ENCODE measurements around the gene FRMPD1. TPM values are rescaled to one million over a fixed set of nuclear protein-coding genes. Genes with fewer than 3 reads are reported as not detected.

FRMPD1 gene
- total RNA-seq, 1 donor = not detected

DNA sequence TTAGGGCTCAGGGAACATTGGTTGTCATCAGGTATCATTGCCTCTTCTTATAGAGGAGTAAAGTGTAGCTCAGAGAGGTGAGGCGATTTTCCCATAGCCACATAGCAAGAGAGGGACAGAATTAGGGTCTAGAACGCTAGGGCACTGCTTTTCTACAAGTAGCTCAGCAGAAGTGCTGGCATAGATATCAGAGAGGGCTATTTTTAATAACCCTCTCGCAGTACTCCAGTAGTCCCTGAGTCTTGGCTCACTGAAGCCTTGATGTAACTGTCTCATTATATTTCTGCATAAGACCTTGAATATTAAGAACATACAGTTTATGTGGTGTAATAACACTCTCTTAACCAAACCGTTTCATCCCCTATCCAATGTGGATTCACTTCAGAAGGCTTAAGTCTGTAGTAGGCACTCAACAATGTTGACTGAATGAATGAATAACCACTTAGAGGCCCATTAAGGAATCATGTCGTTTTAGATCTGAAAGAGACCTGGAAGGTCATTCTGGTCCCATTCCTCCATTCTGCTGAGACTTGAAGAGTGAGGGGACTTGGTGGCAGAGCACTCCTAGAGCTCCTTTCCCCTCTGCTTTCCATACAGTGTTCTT, 4.7 kb upstream of the FRMPD1 start:
- DNase-seq (ENCODE audit: insufficient read length, low spot score, missing footprints) = no peak
- H3K27me3 ChIP-seq (ENCODE audit: insufficient read depth, low read length) = peaks cover 75% of the 10 kb centered on the region
- H4K20me1 ChIP-seq (ENCODE audit: insufficient read depth, low read length) = no peaks in the 10 kb centered on the region
- no peak overlapping the region for H3K4me2 ChIP-seq (ENCODE audit: insufficient read depth, low read length)
- no peaks in the 10 kb centered on the region for H3K36me3 ChIP-seq (ENCODE audit: insufficient read depth, low read length)
- H3K4me1 ChIP-seq (ENCODE audit: insufficient read depth, low read length) = peaks cover 2% of the 10 kb centered on the region
- H3K4me3 ChIP-seq (ENCODE audit: insufficient read depth, low read length) = no peak overlapping the region
- no peaks in the 10 kb centered on the region for H3K9me3 ChIP-seq (ENCODE audit: low read depth, low read length)
- H3K79me2 ChIP-seq (ENCODE audit: insufficient read depth, low read length) = no peaks in the 10 kb centered on the region
- no peak overlapping the region for H3K27ac ChIP-seq (ENCODE audit: low read depth, low read length)
- TF ChIP-seq, protein P1, sequence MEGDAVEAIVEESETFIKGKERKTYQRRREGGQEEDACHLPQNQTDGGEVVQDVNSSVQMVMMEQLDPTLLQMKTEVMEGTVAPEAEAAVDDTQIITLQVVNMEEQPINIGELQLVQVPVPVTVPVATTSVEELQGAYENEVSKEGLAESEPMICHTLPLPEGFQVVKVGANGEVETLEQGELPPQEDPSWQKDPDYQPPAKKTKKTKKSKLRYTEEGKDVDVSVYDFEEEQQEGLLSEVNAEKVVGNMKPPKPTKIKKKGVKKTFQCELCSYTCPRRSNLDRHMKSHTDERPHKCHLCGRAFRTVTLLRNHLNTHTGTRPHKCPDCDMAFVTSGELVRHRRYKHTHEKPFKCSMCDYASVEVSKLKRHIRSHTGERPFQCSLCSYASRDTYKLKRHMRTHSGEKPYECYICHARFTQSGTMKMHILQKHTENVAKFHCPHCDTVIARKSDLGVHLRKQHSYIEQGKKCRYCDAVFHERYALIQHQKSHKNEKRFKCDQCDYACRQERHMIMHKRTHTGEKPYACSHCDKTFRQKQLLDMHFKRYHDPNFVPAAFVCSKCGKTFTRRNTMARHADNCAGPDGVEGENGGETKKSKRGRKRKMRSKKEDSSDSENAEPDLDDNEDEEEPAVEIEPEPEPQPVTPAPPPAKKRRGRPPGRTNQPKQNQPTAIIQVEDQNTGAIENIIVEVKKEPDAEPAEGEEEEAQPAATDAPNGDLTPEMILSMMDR (IDR thresholded peaks at IDR 0.05; ENCODE audit: extremely low read depth, low read depth, low read length) = no peak
- H2AFZ ChIP-seq (ENCODE audit: low read length) = no peak overlapping the region

DNA sequence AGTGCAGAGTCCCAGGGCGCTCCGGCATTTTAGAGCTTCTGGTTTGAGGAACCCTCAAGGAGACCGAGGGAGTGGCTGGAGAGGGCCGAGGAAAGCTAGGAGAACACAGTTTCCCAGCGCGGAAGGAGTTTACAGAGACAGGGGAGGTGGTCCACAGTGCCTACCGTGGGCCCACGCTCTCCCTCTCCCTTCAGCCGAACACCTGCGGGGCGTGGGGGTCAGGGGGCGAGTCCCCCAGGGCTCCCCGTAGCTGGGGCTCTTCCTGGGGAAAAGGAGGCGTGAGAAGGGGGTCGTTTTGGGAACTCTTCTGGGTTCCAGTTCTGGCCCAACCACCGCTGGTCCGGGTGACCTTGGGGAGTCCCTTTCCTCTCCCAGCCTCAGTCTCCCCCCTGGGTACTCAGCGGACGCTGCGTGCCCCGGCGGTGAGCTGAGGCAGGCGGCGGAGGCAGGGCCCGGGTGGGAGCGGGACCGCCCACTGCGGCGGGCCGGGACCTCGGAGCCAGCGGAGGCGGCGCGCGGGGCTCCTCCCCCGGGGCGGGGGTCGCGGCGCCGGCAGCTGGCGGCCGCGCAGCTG, 368 bp upstream of the FRMPD1 start:
- no peak overlapping the region for H3K27ac ChIP-seq (ENCODE audit: low read depth, low read length)
- TF ChIP-seq, protein P1 (IDR thresholded peaks at IDR 0.05; ENCODE audit: extremely low read depth, low read depth, low read length) = no peak
- H3K4me3 ChIP-seq (ENCODE audit: insufficient read depth, low read length) = no peak overlapping the region
- no peaks in the 10 kb centered on the region for H4K20me1 ChIP-seq (ENCODE audit: insufficient read depth, low read length)
- no peak for DNase-seq (ENCODE audit: insufficient read length, low spot score, missing footprints)
- no peaks in the 10 kb centered on the region for H3K36me3 ChIP-seq (ENCODE audit: insufficient read depth, low read length)
- H3K79me2 ChIP-seq (ENCODE audit: insufficient read depth, low read length) = no peaks in the 10 kb centered on the region
- no peaks in the 10 kb centered on the region for H3K9me3 ChIP-seq (ENCODE audit: low read depth, low read length)
- H2AFZ ChIP-seq (ENCODE audit: low read length) = no peak overlapping the region
- H3K4me1 ChIP-seq (ENCODE audit: insufficient read depth, low read length) = peaks cover 6% of the 10 kb centered on the region
- no peak overlapping the region for H3K4me2 ChIP-seq (ENCODE audit: insufficient read depth, low read length)
- peaks cover 83% of the 10 kb centered on the region for H3K27me3 ChIP-seq (ENCODE audit: insufficient read depth, low read length)

DNA sequence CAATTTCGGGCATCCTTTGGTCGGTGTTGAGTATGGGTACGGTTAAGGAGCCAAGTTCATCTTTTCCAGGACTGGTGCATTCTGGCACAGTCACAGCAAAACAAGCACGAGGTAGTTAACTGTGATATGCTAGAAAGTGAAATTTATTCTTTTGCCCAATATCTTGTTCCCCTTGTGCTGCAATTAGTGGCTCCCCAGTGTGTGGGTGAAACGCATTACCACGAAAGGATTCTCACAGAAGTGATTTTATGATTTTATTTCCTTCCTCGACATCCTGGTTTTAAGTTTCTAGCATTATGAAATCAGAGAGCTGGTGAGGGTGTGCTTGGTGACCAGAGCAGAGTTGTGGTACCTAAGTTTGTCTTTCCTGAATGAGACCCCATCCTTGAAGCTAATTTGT, 1.5 kb downstream of the FRMPD1 start:
- Histone ChIP-seq H3K4me3 (ENCODE audit: insufficient read depth, low read length) (no peak overlapping the region), H2AFZ (ENCODE audit: low read length) (no peak overlapping the region), H3K27ac (ENCODE audit: low read depth, low read length) (no peak overlapping the region), H4K20me1 (ENCODE audit: insufficient read depth, low read length) (no peaks in the 10 kb centered on the region), H3K36me3 (ENCODE audit: insufficient read depth, low read length) (no peaks in the 10 kb centered on the region), H3K9me3 (ENCODE audit: low read depth, low read length) (no peaks in the 10 kb centered on the region), H3K4me1 (ENCODE audit: insufficient read depth, low read length) (peaks cover 6% of the 10 kb centered on the region), H3K4me2 (ENCODE audit: insufficient read depth, low read length) (no peak overlapping the region), H3K79me2 (ENCODE audit: insufficient read depth, low read length) (no peaks in the 10 kb centered on the region), H3K27me3 (ENCODE audit: insufficient read depth, low read length) (peaks cover 88% of the 10 kb centered on the region)
- TF ChIP-seq, protein P1 (IDR thresholded peaks at IDR 0.05; ENCODE audit: extremely low read depth, low read depth, low read length) = no peak
- DNase-seq (ENCODE audit: insufficient read length, low spot score, missing footprints) = no peak

DNA sequence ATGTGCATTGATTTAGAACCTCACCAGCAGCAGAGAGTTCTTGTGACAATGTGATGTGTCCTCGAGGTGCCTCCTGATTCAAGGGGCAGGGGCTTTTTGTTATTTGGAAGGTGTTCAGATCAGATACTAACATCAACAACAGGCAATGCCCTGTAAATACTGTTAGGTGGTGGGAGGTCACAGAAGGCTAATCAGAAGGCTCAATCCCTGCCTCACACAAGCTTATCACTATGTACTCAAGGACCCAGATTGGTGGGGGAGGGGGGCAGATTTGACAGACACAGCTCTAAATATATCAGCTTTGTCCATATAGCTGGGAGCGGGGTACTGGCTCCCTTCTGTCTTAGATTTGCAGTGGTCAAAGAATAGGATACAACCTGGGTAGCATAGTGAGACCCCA, 2.6 kb downstream of the FRMPD1 start:
- H3K27ac ChIP-seq (ENCODE audit: low read depth, low read length) = no peak overlapping the region
- TF ChIP-seq, protein P1 (IDR thresholded peaks at IDR 0.05; ENCODE audit: extremely low read depth, low read depth, low read length) = no peak
- peaks cover 90% of the 10 kb centered on the region for H3K27me3 ChIP-seq (ENCODE audit: insufficient read depth, low read length)

More for the DNA sequence above, 2.6 kb downstream of the FRMPD1 start:
- Histone ChIP-seq H2AFZ (ENCODE audit: low read length) (no peak overlapping the region), H3K79me2 (ENCODE audit: insufficient read depth, low read length) (no peaks in the 10 kb centered on the region), H4K20me1 (ENCODE audit: insufficient read depth, low read length) (no peaks in the 10 kb centered on the region), H3K36me3 (ENCODE audit: insufficient read depth, low read length) (no peaks in the 10 kb centered on the region), H3K4me3 (ENCODE audit: insufficient read depth, low read length) (no peak overlapping the region), H3K4me1 (ENCODE audit: insufficient read depth, low read length) (peaks cover 6% of the 10 kb centered on the region), H3K9me3 (ENCODE audit: low read depth, low read length) (no peaks in the 10 kb centered on the region), H3K4me2 (ENCODE audit: insufficient read depth, low read length) (no peak overlapping the region)
- no peak for DNase-seq (ENCODE audit: insufficient read length, low spot score, missing footprints)

All from osteoblast (primary cell).